T-cell (primary cell): ENCODE results near the gene CD59. TPM values are rescaled to one million over a fixed set of nuclear protein-coding genes. Genes with fewer than 3 reads are reported as not detected.
"Not testable (repeated sequence)": the region's sequence is repeated elsewhere in the genome, so short reads cannot be mapped to it uniquely, and the experiment has no call there.

Source experiments
- ATAC-seq, 4 experiments: fragments of 200-7000 bp in 3 of 4; fragments of 150-1000 bp in 1 of 4; cut with Tn5 transposase; replicated peaks in 1 of 4; 1 replicate in 3 of 4; 2 replicates in 1 of 4; pipeline ENCODE4 v1.10.0; 2021; ENCODE audit warnings: moderate library complexity in 3 of 4, mild to moderate bottlenecking in 2 of 4, moderate number of reproducible peaks in 1 of 4
- CTCF ChIA-PET, 2 donors: fragments of 300-600 bp; sonication (Branson Sonifier 250); formaldehyde crosslinking; loops; one replicate each; lab custom pipeline; 2022; ENCODE audit warnings: antibody characterized with exemption in 2 of 2; lab: Charles Lee
- POLR2A ChIA-PET, 2 donors: fragments of 300-600 bp; sonication (Branson Sonifier 250); formaldehyde crosslinking; loops; one replicate each; lab custom pipeline; 2022; ENCODE audit warnings: antibody characterized with exemption in 2 of 2; lab: Charles Lee
- DNase-seq, 35 experiments: peaks; one replicate each; pipeline versions ENCODE4 v3.0.0 to v3.0.0-alpha.2; 2013 to 2023
- H3K27ac ChIP-seq: one replicate; pipeline ENCODE4 v1.5.1; 2013; ENCODE audit warnings: low read length
- H3K27me3 ChIP-seq, 2 experiments: replicated peaks in 1 of 2; 1 replicate in 1 of 2; 2 replicates in 1 of 2; pipeline versions ENCODE4 v1.6.1 to v1.7.0; 2013; ENCODE audit warnings: low read length in 1 of 2, mixed read lengths in 1 of 2; ENCODE audit not compliant: control insufficient read depth in 2 of 2, insufficient read depth in 2 of 2; ENCODE audit errors: extremely low read depth in 1 of 2
- H3K36me3 ChIP-seq, 2 donors: 1 replicate in 1 of 2; 2 replicates in 1 of 2; pipeline versions ENCODE4 v1.6.1 to v1.7.0; 2013; ENCODE audit warnings: low read length in 1 of 2; ENCODE audit not compliant: control insufficient read depth in 2 of 2, insufficient read depth in 1 of 2; ENCODE audit errors: extremely low read depth in 1 of 2
- H3K4me1 ChIP-seq, 2 experiments: 1 replicate in 1 of 2; 2 replicates in 1 of 2; pipeline versions ENCODE4 v1.6.1 to v1.7.0; 2013; ENCODE audit warnings: low read length in 2 of 2, mixed read lengths in 1 of 2; ENCODE audit not compliant: insufficient read depth in 2 of 2, control insufficient read depth in 1 of 2; ENCODE audit errors: extremely low read depth in 1 of 2
- H3K4me3 ChIP-seq, 2 donors: 1 replicate in 1 of 2; 2 replicates in 1 of 2; pipeline versions ENCODE4 v1.5.1 to v1.7.0; 2013; ENCODE audit warnings: mild to moderate bottlenecking in 2 of 2, low read length in 1 of 2, moderate library complexity in 1 of 2; ENCODE audit not compliant: control insufficient read depth in 1 of 2; ENCODE audit errors: extremely low read depth in 1 of 2
- H3K9me3 ChIP-seq: 2 replicates; pipeline ENCODE4 v1.7.0; 2013
- H3K27ac Mint-ChIP-seq, 2 donors: one replicate each; pipeline ENCODE4 v1.8.0; 2020 to 2021; ENCODE audit warnings: mild to moderate bottlenecking in 2 of 2, mixed read lengths in 2 of 2
- H3K27me3 Mint-ChIP-seq, 2 donors: one replicate each; pipeline ENCODE4 v1.8.0; 2021 to 2022; ENCODE audit warnings: mixed read lengths in 2 of 2
- H3K36me3 Mint-ChIP-seq: one replicate; pipeline ENCODE4 v1.8.0; 2021; ENCODE audit warnings: mixed read lengths
- H3K4me1 Mint-ChIP-seq, 3 donors: one replicate each; pipeline ENCODE4 v1.8.0; 2020 to 2022; ENCODE audit warnings: mixed read lengths in 3 of 3, mild to moderate bottlenecking in 1 of 3
- H3K4me3 Mint-ChIP-seq, 3 donors: one replicate each; pipeline ENCODE4 v1.8.0; 2020 to 2022; ENCODE audit warnings: mild to moderate bottlenecking in 3 of 3, mixed read lengths in 3 of 3, moderate library complexity in 3 of 3
- H3K9me3 Mint-ChIP-seq, 3 donors: one replicate each; pipeline ENCODE4 v1.8.0; 2020 to 2022; ENCODE audit warnings: mixed read lengths in 3 of 3
- WGBS: methylation state at CpG from one replicate; pipeline ENCODE4 v1.1.5; 2013; ENCODE audit warnings: missing lambda C conversion rate; ENCODE audit not compliant: insufficient coverage; 5-methylcytosine and 5-hydroxymethylcytosine counted together
- total RNA-seq, 35 experiments: library from RNA in 6 of 35; stranded (reverse) in 6 of 35; fragments of 120-200 nt in 1 of 35; gene quantifications; one replicate each; pipeline versions ENCODE4 v1.2.1 to v1.2.4 and lab custom pipeline; 2013 to 2026

The CD59 gene
- total RNA-seq, 5 donors from 2014 or later (not counting 1 experiment from before 2014, with no cell fraction given): 34.3 to 85.8 (median 71.9) TPM

- ATAC-seq: no peak
- Histone ChIP-seq H3K27me3 (no peaks in the 10 kb centered on the region), H3K36me3 (no peaks in the 10 kb centered on the region), H3K27ac (no peak overlapping the region), H3K9me3 (no peaks in the 10 kb centered on the region), H3K4me1 (peaks cover 4 to 31% of the 10 kb centered on the region in 2 experiments), H3K4me3 (no peak overlapping the region)
- peaks cover 36 to 53% (median 41%) of the 10 kb centered on the region in 3 donors for H3K4me1 Mint-ChIP-seq
- DNase-seq: no peak
- CTCF ChIA-PET: interaction anchor here in 1 of 2 donors (0.9 kb wide), 1 partner anchor 11 kb away, joined by 3 read pairs; no protein-coding TSS in a partner anchor
- POLR2A ChIA-PET: no interaction called here
- peaks cover 23% of the 10 kb centered on the region for H3K36me3 Mint-ChIP-seq
- no peaks in the 10 kb centered on the region for H3K9me3 Mint-ChIP-seq
- H3K27me3 Mint-ChIP-seq: no peaks in the 10 kb centered on the region
- no peak overlapping the region for H3K27ac Mint-ChIP-seq
- WGBS: 19% methylated on average over 2 of the region's 9 CpGs
- H3K4me3 Mint-ChIP-seq: no peak overlapping the region
Measured at GRCh38 chr11:33731723-33732531, 4.3 kb downstream of the CD59 start.

- H3K4me3 ChIP-seq: no peak overlapping the region
- no peaks in the 10 kb centered on the region for H3K9me3 Mint-ChIP-seq
- no peak overlapping the region for H3K4me3 Mint-ChIP-seq
- H3K36me3 ChIP-seq: no peaks in the 10 kb centered on the region
- ATAC-seq (no peak), DNase-seq (no peak)
- CTCF ChIA-PET: no interaction called here
- no peak overlapping the region for H3K27ac Mint-ChIP-seq
- peaks cover 45 to 59% (median 47%) of the 10 kb centered on the region in 3 donors for H3K4me1 Mint-ChIP-seq
- H3K4me1 ChIP-seq: peaks cover 4 to 20% of the 10 kb centered on the region in 2 experiments
- no peak overlapping the region for H3K27ac ChIP-seq
- H3K27me3 ChIP-seq: no peaks in the 10 kb centered on the region
- peaks cover 23% of the 10 kb centered on the region for H3K36me3 Mint-ChIP-seq
- no peaks in the 10 kb centered on the region for H3K27me3 Mint-ChIP-seq
- POLR2A ChIA-PET: no interaction called here
- H3K9me3 ChIP-seq: no peaks in the 10 kb centered on the region
- WGBS: 97% methylated on average over 4 of the region's 7 CpGs
Measured at GRCh38 chr11:33730716-33731115, 5.5 kb downstream of the CD59 start.

GRCh38 chr11:33729072-33729664 is 7.1 kb downstream of the CD59 start:
- H3K9me3 ChIP-seq, H3K27me3 ChIP-seq, H3K27ac ChIP-seq, H3K36me3 ChIP-seq, CTCF ChIA-PET, DNase-seq, H3K9me3 Mint-ChIP-seq, H3K27me3 Mint-ChIP-seq, POLR2A ChIA-PET, H3K27ac Mint-ChIP-seq, ATAC-seq, H3K4me3 ChIP-seq, H3K4me3 Mint-ChIP-seq: not testable (repeated sequence)
- Mint-ChIP-seq H3K4me1 (peaks cover 38 to 57% (median 47%) of the 10 kb centered on the region in 3 donors), H3K36me3 (peaks cover 28% of the 10 kb centered on the region)
- peaks cover 0 to 12% of the 10 kb centered on the region in 2 experiments for H3K4me1 ChIP-seq
- WGBS: no CpG with 5 or more reads among the region's 5 CpGs

- H3K9me3 ChIP-seq, CTCF ChIA-PET, H3K27me3 ChIP-seq, ATAC-seq, H3K36me3 ChIP-seq, H3K27ac Mint-ChIP-seq, H3K27me3 Mint-ChIP-seq, POLR2A ChIA-PET, H3K4me1 ChIP-seq, H3K4me3 Mint-ChIP-seq, DNase-seq, H3K9me3 Mint-ChIP-seq, H3K4me3 ChIP-seq, H3K27ac ChIP-seq: not testable (repeated sequence)
- H3K36me3 Mint-ChIP-seq: peaks cover 23% of the 10 kb centered on the region
- H3K4me1 Mint-ChIP-seq: peaks cover 33 to 56% (median 48%) of the 10 kb centered on the region in 3 donors
- WGBS: no CpG with 5 or more reads among the region's 1 CpG
Measured at GRCh38 chr11:33727539-33727938, 8.7 kb downstream of the CD59 start.

- ChIA-PET CTCF (interaction anchor here in 1 of 2 donors (1.0 kb wide), 1 partner anchor 11 kb away, joined by 3 read pairs; no protein-coding TSS in a partner anchor), POLR2A (interaction anchor here in 1 of 2 donors (0.6 kb wide), 1 partner anchor 462 kb away, joined by 3 read pairs; no protein-coding TSS in a partner anchor)
- Histone ChIP-seq H3K4me3 (no peak overlapping the region), H3K27me3 (no peaks in the 10 kb centered on the region), H3K9me3 (no peaks in the 10 kb centered on the region), H3K27ac (no peak overlapping the region), H3K36me3 (peaks cover 0 to 14% of the 10 kb centered on the region in 2 donors), H3K4me1 (peaks cover 0 to 9% of the 10 kb centered on the region in 2 experiments)
- no peak for ATAC-seq
- H3K4me1 Mint-ChIP-seq: peaks cover 23 to 51% (median 50%) of the 10 kb centered on the region in 3 donors
- no peak for DNase-seq
- no peaks in the 10 kb centered on the region for H3K9me3 Mint-ChIP-seq
- no peak overlapping the region for H3K27ac Mint-ChIP-seq
- no peaks in the 10 kb centered on the region for H3K27me3 Mint-ChIP-seq
- no CpG with 5 or more reads among the region's 5 CpGs for WGBS
- H3K36me3 Mint-ChIP-seq: peaks cover 28% of the 10 kb centered on the region
- H3K4me3 Mint-ChIP-seq: no peak overlapping the region
Measured at GRCh38 chr11:33725496-33725895, 10.7 kb downstream of the CD59 start.

GRCh38 chr11:33724644-33725035 is 11.6 kb downstream of the CD59 start:
- Histone ChIP-seq H3K27ac (no peak overlapping the region), H3K27me3 (no peaks in the 10 kb centered on the region), H3K4me3 (no peak overlapping the region), H3K4me1 (peaks cover 0 to 9% of the 10 kb centered on the region in 2 experiments), H3K36me3 (peaks cover 0 to 14% of the 10 kb centered on the region in 2 donors), H3K9me3 (no peaks in the 10 kb centered on the region)
- peaks cover 23 to 51% (median 50%) of the 10 kb centered on the region in 3 donors for H3K4me1 Mint-ChIP-seq
- no peak overlapping the region for H3K27ac Mint-ChIP-seq
- 80% methylated on average over 1 of the region's 4 CpGs for WGBS
- H3K4me3 Mint-ChIP-seq: no peak overlapping the region
- no peaks in the 10 kb centered on the region for H3K27me3 Mint-ChIP-seq
- H3K9me3 Mint-ChIP-seq: no peaks in the 10 kb centered on the region
- H3K36me3 Mint-ChIP-seq: peaks cover 32% of the 10 kb centered on the region
- ChIA-PET CTCF (interaction anchor here (1.0 to 1.5 kb wide), 2 partner anchors 10 to 18 kb away, joined by 3 read pairs; no protein-coding TSS in a partner anchor), POLR2A (interaction anchor here in 1 of 2 donors (0.6 kb wide), 1 partner anchor 461 kb away, joined by 3 read pairs; no protein-coding TSS in a partner anchor)
- no peak for ATAC-seq
- no peak for DNase-seq
